Spleen (tissue), 7 donors: ENCODE results near the gene AQP12B.
"Not testable (repeated sequence)": the region's sequence is repeated elsewhere in the genome, so short reads cannot be mapped to it uniquely, and the experiment has no call there.

ENCODE experiments used
- POLR2A ChIP-seq, 3 donors: fragments of 450-650 bp; IDR thresholded peaks; one replicate each; pipeline ENCODE4 v1.5.1; 2017; ENCODE audit warnings: antibody characterized with exemption in 3 of 3, mild to moderate bottlenecking in 1 of 3
- POLR2AphosphoS5 ChIP-seq, 3 donors: sonication (generic); formaldehyde crosslinking; IDR thresholded peaks; one replicate each; pipeline ENCODE4 v1.5.1; 2017; ENCODE audit warnings: antibody characterized with exemption in 3 of 3
- TF ChIP-seq, protein P1 (sequence below), 11 experiments: fragments of 200-600 bp in 7 of 11; fragments of 450-650 bp in 4 of 11; sonication (generic) in 4 of 11; IDR thresholded peaks in 8 of 11; conservative IDR thresholded peaks in 3 of 11; 1 replicate in 7 of 11; 2 replicates in 4 of 11; pipeline versions ENCODE4 v1.4.0 to v1.8.0; 2016 to 2021; ENCODE audit warnings: antibody characterized with exemption in 11 of 11, inconsistent platforms in 4 of 11, mild to moderate bottlenecking in 1 of 11
- donor health status: DM: no; HTN: no; CAD: no; lungs with moderate emphysema.
- donor health status: DM: no; HTN: no; CAD: no.
- donor health status: DM: no; HTN: no; CAD: no.

DNA sequence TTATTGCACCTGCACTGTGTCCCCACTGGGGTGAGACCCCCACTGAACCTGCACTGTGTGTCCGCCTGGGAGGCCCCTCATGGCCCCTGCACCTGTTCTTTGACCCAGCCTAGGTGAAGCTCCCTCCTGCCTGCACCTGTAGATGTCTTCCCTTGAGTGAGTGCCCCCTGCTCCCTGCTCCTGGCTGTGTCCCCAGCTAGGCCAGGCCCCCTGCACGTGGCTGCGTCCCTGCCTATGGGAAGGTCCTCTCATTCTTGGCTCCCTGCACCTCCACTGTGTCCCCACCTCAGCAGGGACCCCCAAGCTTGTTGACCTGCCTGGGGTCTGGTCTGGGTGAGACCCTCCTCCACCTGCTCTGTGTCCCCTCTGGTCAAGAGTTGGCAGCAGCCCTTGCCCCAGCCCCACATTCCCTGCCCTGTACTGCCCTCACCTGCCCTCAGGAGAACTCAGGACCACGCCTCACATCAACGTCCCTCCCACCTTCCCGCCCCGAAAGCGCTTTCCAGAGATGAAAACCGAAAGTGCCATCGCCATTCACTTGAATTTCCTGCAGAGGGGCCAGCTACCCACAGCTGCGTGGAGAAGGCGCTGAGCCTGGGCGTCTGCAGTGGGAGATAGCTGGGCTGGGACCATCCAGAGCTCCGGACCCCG lies 769 bp upstream of the AQP12B start:
- not testable (repeated sequence) for TF ChIP-seq POLR2A, POLR2AphosphoS5 (IDR thresholded peaks at IDR 0.05)
- TF ChIP-seq, protein P1, sequence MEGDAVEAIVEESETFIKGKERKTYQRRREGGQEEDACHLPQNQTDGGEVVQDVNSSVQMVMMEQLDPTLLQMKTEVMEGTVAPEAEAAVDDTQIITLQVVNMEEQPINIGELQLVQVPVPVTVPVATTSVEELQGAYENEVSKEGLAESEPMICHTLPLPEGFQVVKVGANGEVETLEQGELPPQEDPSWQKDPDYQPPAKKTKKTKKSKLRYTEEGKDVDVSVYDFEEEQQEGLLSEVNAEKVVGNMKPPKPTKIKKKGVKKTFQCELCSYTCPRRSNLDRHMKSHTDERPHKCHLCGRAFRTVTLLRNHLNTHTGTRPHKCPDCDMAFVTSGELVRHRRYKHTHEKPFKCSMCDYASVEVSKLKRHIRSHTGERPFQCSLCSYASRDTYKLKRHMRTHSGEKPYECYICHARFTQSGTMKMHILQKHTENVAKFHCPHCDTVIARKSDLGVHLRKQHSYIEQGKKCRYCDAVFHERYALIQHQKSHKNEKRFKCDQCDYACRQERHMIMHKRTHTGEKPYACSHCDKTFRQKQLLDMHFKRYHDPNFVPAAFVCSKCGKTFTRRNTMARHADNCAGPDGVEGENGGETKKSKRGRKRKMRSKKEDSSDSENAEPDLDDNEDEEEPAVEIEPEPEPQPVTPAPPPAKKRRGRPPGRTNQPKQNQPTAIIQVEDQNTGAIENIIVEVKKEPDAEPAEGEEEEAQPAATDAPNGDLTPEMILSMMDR (IDR thresholded peaks at IDR 0.05 in 8 of 11, conservative IDR thresholded peaks at IDR 0.05 in 3 of 11) = not testable (repeated sequence)
